K562 (cell line): Measurements from ENCODE around the gene RBM28. TPM values are rescaled to one million over a fixed set of nuclear protein-coding genes. Genes with fewer than 3 reads are reported as not detected.
A peak's percentile ranks its signal among the peaks of the same experiment; 100 is the strongest.

ENCODE experiments used
- ATAC-seq: fragments of 200-7000 bp; cut with Tn5 transposase; 3 replicates; pipeline ENCODE4 v1.9.1; 2020; ENCODE audit warnings: moderate library complexity
- BruUV-seq: library from RNA; stranded (reverse); fragments of 400-500 nt; replicated peaks from 2 replicates; lab custom pipeline; 2021; lab: Mats Ljungman, UMichigan
- CTCF ChIA-PET: fragments of 300-600 bp; formaldehyde crosslinking; extraction: SDS; loops from one replicate; lab custom pipeline; 2021; ENCODE audit warnings: low intra/inter-chr PET ratio; lab: Yijun Ruan, JAX
- POLR2A ChIA-PET: fragments of 300-600, 350-650 bp; sonication (Branson Sonifier 250); formaldehyde crosslinking; extraction: SDS; loops from one replicate; lab custom pipeline; 2021; ENCODE audit warnings: antibody characterized with exemption, inconsistent platforms; lab: Yijun Ruan, JAX
- DNase-seq, 4 experiments: peaks; one replicate each; pipeline versions ENCODE4 v3.0.0 to v3.0.0-alpha.2; 2011 to 2018; ENCODE audit warnings: low spot score in 3 of 4, mixed read lengths in 3 of 4; ENCODE audit errors: extremely low read depth in 1 of 4
- FAIRE-seq: peaks from 2 replicates; lab custom pipeline; 2011; peaks lifted over from hg19 to GRCh38; lab: Jason Lieb, UNC
- H2AFZ ChIP-seq: 2 replicates; pipeline ENCODE4 v1.6.0; 2011; ENCODE audit warnings: low read depth, low read length, control low read depth, inconsistent platforms
- H3K27ac ChIP-seq: fragments of 200-600 bp; 3 replicates; pipeline ENCODE4 v1.8.0; 2011; ENCODE audit warnings: low read depth, mild to moderate bottlenecking, control low read depth, inconsistent platforms, low read length, moderate library complexity, mixed read lengths; ENCODE audit errors: extremely low read depth
- H3K27me3 ChIP-seq, 2 experiments: fragments of 300-600 bp in 1 of 2; 2 replicates in 1 of 2; 3 replicates in 1 of 2; pipeline versions ENCODE4 v1.6.0 to v1.8.0; 2011; ENCODE audit warnings: inconsistent platforms in 2 of 2, low read length in 2 of 2, mild to moderate bottlenecking in 1 of 2, mixed read lengths in 1 of 2, moderate library complexity in 1 of 2; ENCODE audit not compliant: control insufficient read depth in 2 of 2, insufficient read depth in 2 of 2
- H3K36me3 ChIP-seq: fragments of 300-600 bp; 3 replicates; pipeline ENCODE4 v1.8.0; 2011; ENCODE audit warnings: mild to moderate bottlenecking, low read length, inconsistent platforms; ENCODE audit not compliant: control insufficient read depth, insufficient read depth
- H3K4me1 ChIP-seq, 2 experiments: fragments of 200-600 bp in 1 of 2; replicated peaks in 1 of 2; 2 replicates in 1 of 2; 3 replicates in 1 of 2; pipeline versions ENCODE4 v1.5.1 to v1.8.0; 2011; ENCODE audit warnings: inconsistent platforms in 2 of 2, low read length in 2 of 2, mild to moderate bottlenecking in 1 of 2, mixed read lengths in 1 of 2, moderate library complexity in 1 of 2; ENCODE audit not compliant: control insufficient read depth in 2 of 2, insufficient read depth in 2 of 2
- H3K4me2 ChIP-seq: 2 replicates; pipeline ENCODE4 v1.6.1; 2011; ENCODE audit warnings: low read length, control low read depth, inconsistent platforms, mixed read lengths; ENCODE audit not compliant: insufficient read depth
- H3K4me3 ChIP-seq: fragments of 200-600 bp; sonication (generic), shearing (Covaris generic); 2 replicates; pipeline ENCODE4 v1.5.1; 2016; ENCODE audit warnings: control low read depth, inconsistent platforms
- H3K79me2 ChIP-seq: fragments of 200-600 bp; 3 replicates; pipeline ENCODE4 v1.8.0; 2011; ENCODE audit warnings: low read length, inconsistent platforms; ENCODE audit not compliant: control insufficient read depth, insufficient read depth
- H3K9ac ChIP-seq, 2 experiments: 2 replicates each; pipeline versions ENCODE4 v1.6.0 to v1.6.1; 2011; ENCODE audit warnings: low read depth in 2 of 2, low read length in 2 of 2, control low read depth in 1 of 2, inconsistent platforms in 1 of 2, mild to moderate bottlenecking in 1 of 2, mixed read lengths in 1 of 2; ENCODE audit not compliant: insufficient read depth in 1 of 2
- H3K9me1 ChIP-seq: one replicate; pipeline ENCODE4 v1.6.0; 2011; ENCODE audit warnings: inconsistent platforms, mild to moderate bottlenecking, low read length, moderate library complexity; ENCODE audit not compliant: control insufficient read depth, insufficient read depth
- H3K9me3 ChIP-seq: replicated peaks from 2 replicates; pipeline ENCODE4 v1.5.1; 2011; ENCODE audit warnings: low read depth, low read length, inconsistent platforms; ENCODE audit not compliant: control insufficient read depth, insufficient read depth
- H4K20me1 ChIP-seq: replicated peaks from 2 replicates; pipeline ENCODE4 v1.6.1; 2011; ENCODE audit warnings: low read length, inconsistent platforms, mixed read lengths; ENCODE audit not compliant: control insufficient read depth, insufficient read depth
- MCM5 ChIP-seq: fragments of 450-650 bp; IDR thresholded peaks from 2 replicates; pipeline ENCODE4 v1.6.1; 2016; ENCODE audit warnings: low read depth
- POLR2A ChIP-seq: fragments of 450-650 bp; conservative IDR thresholded peaks from 2 replicates; pipeline ENCODE4 v1.6.1; 2016
- POLR2G ChIP-seq: fragments of 200-400 bp; formaldehyde crosslinking; IDR thresholded peaks from 2 replicates; pipeline ENCODE4 v1.6.1; 2017; ENCODE audit warnings: low read depth, mild to moderate bottlenecking, antibody characterized with exemption, low read length, moderate library complexity
- PPARD ChIP-seq: fragments of 250-450 bp; sonication (Bioruptor Pico); IDR thresholded peaks from 2 replicates; pipeline ENCODE4 v1.8.0; 2022; ENCODE audit warnings: inconsistent platforms, mild to moderate bottlenecking, moderate library complexity
- PYGO2 ChIP-seq: fragments of 450-650 bp; IDR thresholded peaks from 2 replicates; pipeline ENCODE4 v1.6.1; 2016; ENCODE audit warnings: mild to moderate bottlenecking, missing genetic modification characterization, moderate library complexity, missing compliant biosample characterization
- RBFOX2 ChIP-seq: fragments of 200-400 bp; formaldehyde crosslinking; IDR thresholded peaks from 2 replicates; pipeline ENCODE4 v1.6.1; 2017; ENCODE audit warnings: low read depth, mild to moderate bottlenecking, low read length, moderate library complexity
- RCOR1 ChIP-seq, 2 experiments: IDR thresholded peaks; 2 replicates each; pipeline ENCODE4 v1.6.1; 2012; ENCODE audit warnings: low read depth in 2 of 2, low read length in 2 of 2, borderline replicate concordance in 1 of 2, improper control_type of control experiment in 1 of 2
- WGBS: fragments of 100-300 bp; shearing (Covaris generic); methylation state at CpG from one replicate; pipeline ENCODE4 v1.1.6; 2016; ENCODE audit warnings: low coverage, mixed read lengths; ENCODE audit not compliant: insufficient coverage; ENCODE audit errors: missing lambda C conversion rate; 5-methylcytosine and 5-hydroxymethylcytosine counted together
- in situ Hi-C: fragments of 300-500 bp; cut with MboI; formaldehyde crosslinking; loops from 4 replicates; pipeline ENCODE4 v1.15.0; 2018; ENCODE audit warnings: inconsistent platforms, mixed read lengths
- intact Hi-C: fragments of 100-400 bp; cut with micrococcal nuclease; formaldehyde crosslinking; loops from 2 replicates; pipeline ENCODE4 v1.14.2; 2022
- polyA plus RNA-seq, 8 experiments: library from polyadenylated mRNA; depleted of rRNA in 4 of 8; stranded (reverse) in 5 of 8; unstranded in 3 of 8; fragments of >200 nt; fragmentation: Nextera tagmentation in 2 of 8; fragmentation: Illumina TruSeq in 1 of 8; extraction: Ambion mirVana in 2 of 8; extraction: Trizol in 1 of 8; gene quantifications; 2 replicates each; pipeline versions ENCODE4 v1.2.1 to v1.2.3, GENCODE V29; 2011 to 2014; ENCODE audit warnings: inconsistent platforms in 1 of 8, missing spikeins in 1 of 8
- total RNA-seq, 7 experiments: library from RNA; depleted of rRNA in 6 of 7; stranded (reverse); fragments of >200 nt in 6 of 7; fragmentation: Illumina TruSeq in 2 of 7; extraction: Trizol in 2 of 7; gene quantifications; 2 replicates each; pipeline versions ENCODE4 v1.2.1 to v1.2.3, GENCODE V29; 2011 to 2021; ENCODE audit warnings: low replicate concordance in 1 of 7

Gene RBM28
- total and polyA plus RNA-seq, 9 of the 15 experiments (the other 6 are each of a cell fraction or from before 2014, with no cell fraction given): 65.8 to 213 (median 138) TPM

- ChIA-PET POLR2A (interaction anchor here (0.7 to 1.7 kb wide), 5 partner anchors 11 to 45 kb away, joined by 3 to 9 read pairs (median 3); no protein-coding TSS in a partner anchor), CTCF (no interaction called here)
- Histone ChIP-seq H2AFZ (no peak overlapping the region), H3K79me2 (no peaks in the 10 kb centered on the region), H3K9me3 (no peaks in the 10 kb centered on the region), H3K36me3 (peaks cover 54% of the 10 kb centered on the region), H4K20me1 (0 out of 2 replicates have a peak, but pooled peaks cover 16% of the 10 kb centered on the region), H3K4me3 (no peak overlapping the region), H3K4me2 (no peak overlapping the region), H3K9ac (peak overlapping the region in 1 of 2 experiments; percentile 56; a peak in 1 of 4 replicates), H3K27me3 (no peaks in the 10 kb centered on the region), H3K4me1 (peaks cover 0 to 23% of the 10 kb centered on the region in 2 experiments; a peak in 3 of 5 replicates), H3K9me1 (no peaks in the 10 kb centered on the region), H3K27ac (no peak overlapping the region)
- DNase-seq (peak in 2 of 4 experiments; percentile 14 to 17), FAIRE-seq (no peak), ATAC-seq (no peak)
- in situ Hi-C loops (no loop called here), intact Hi-C loops (no loop called here)
- BruUV-seq: no TSS peak
- TF ChIP-seq PYGO2 (tag) (no peak), MCM5 (no peak)
- WGBS: 95% methylated on average over 18 of the region's 18 CpGs
Measured at GRCh38 chr7:128392446-128393327, 49.0 kb upstream of the RBM28 start.

DNA sequence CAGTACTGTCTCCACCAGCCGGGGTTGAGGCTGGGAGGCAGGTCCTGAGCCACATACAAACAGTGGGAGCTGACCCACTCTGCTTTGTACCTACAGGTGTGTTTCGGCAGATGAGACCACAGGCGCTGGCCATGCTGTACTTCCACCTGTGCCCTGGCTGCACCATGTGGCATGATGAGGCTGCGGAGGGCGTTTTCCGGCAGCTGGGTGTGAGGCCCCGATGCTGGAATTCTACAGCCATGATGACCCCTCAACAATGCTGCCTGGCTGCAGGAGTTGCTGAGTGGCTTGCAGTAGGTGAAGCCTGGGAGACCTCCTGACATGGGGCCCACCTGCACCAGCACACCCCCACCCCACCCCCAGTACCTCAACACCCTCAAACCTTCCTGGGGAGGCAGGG is 48.1 kb upstream of the RBM28 start:
- BruUV-seq: no TSS peak
- H4K20me1 ChIP-seq: 0 out of 2 replicates have a peak, but pooled peaks cover 19% of the 10 kb centered on the region
- H3K36me3 ChIP-seq: peaks cover 45% of the 10 kb centered on the region; the same call in 1 of the 3 replicates
- H3K9ac ChIP-seq: no peak overlapping the region; a peak in 1 of 4 replicates
- no peak overlapping the region for H2AFZ ChIP-seq
- ATAC-seq: no peak
- no peaks in the 10 kb centered on the region for H3K9me3 ChIP-seq
- FAIRE-seq: no peak
- DNase-seq: peak in 1 of 4 experiments; percentile 41
- H3K4me2 ChIP-seq: no peak overlapping the region
- TF ChIP-seq RCOR1 (IDR thresholded peaks at IDR 0.05; ENCODE audit: borderline replicate concordance in 1 of 2, low read depth in 2 of 2, low read length in 2 of 2) (no peak), PPARD (no peak), RBFOX2 (peak; percentile 42), POLR2G (peak; percentile 56), POLR2A (peak; percentile 44; the same call in 1 of the 2 replicates)
- CTCF ChIA-PET: no interaction called here
- in situ Hi-C loops: no loop called here
- peaks cover 3% of the 10 kb centered on the region for H3K9me1 ChIP-seq
- peaks cover 0 to 23% of the 10 kb centered on the region in 2 experiments; a peak in 3 of 5 replicates for H3K4me1 ChIP-seq
- no peak overlapping the region for H3K27ac ChIP-seq
- POLR2A ChIA-PET: interaction anchor here (0.7 to 1.8 kb wide), 4 partner anchors 9 to 13 kb away, joined by 3 to 11 read pairs (median 4); no protein-coding TSS in a partner anchor
- H3K27me3 ChIP-seq: no peaks in the 10 kb centered on the region
- 79% methylated on average over 7 of the region's 7 CpGs for WGBS
- H3K4me3 ChIP-seq: no peak overlapping the region
- no peaks in the 10 kb centered on the region for H3K79me2 ChIP-seq
- intact Hi-C loops: no loop called here
